A673 (cell line): ENCODE results near the gene ARHGEF7.

Experiments
- EZH2 ChIP-seq: fragments of 200-600 bp; sonication (generic); IDR thresholded peaks from 2 replicates; pipeline ENCODE4 v1.6.1; 2017; ENCODE audit warnings: borderline replicate concordance, low read depth, mild to moderate bottlenecking, mixed read lengths, antibody characterized with exemption, low read length; ENCODE audit not compliant: poor library complexity, severe bottlenecking
- TF ChIP-seq, protein P1 (sequence below): fragments of 300-800, 200-600 bp; sonication (generic); conservative IDR thresholded peaks from 2 replicates; pipeline ENCODE4 v1.5.1; 2017; ENCODE audit warnings: low read depth, mild to moderate bottlenecking, antibody characterized with exemption, low read length, moderate library complexity, mixed read lengths

DNA sequence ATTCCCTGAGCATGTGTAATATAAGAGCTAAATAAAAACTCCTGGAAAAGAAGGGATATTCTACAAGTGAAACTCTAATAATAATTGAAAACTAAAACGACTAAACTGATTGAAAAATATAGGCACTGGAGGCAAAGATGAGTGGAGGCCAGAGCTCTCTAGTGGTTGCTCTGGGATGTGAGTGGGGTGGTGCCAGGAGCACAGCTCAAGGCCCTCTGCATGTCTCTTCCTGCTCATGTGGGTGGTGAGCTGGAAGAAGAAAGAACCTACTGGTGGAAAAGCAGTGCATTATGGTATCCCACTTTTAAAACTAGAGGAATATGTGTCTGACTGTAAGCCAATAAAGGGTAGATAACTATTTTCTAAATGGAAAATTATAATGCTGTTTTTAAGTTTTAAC is 15.8 kb upstream of the ARHGEF7 start:
- TF ChIP-seq, protein P1, sequence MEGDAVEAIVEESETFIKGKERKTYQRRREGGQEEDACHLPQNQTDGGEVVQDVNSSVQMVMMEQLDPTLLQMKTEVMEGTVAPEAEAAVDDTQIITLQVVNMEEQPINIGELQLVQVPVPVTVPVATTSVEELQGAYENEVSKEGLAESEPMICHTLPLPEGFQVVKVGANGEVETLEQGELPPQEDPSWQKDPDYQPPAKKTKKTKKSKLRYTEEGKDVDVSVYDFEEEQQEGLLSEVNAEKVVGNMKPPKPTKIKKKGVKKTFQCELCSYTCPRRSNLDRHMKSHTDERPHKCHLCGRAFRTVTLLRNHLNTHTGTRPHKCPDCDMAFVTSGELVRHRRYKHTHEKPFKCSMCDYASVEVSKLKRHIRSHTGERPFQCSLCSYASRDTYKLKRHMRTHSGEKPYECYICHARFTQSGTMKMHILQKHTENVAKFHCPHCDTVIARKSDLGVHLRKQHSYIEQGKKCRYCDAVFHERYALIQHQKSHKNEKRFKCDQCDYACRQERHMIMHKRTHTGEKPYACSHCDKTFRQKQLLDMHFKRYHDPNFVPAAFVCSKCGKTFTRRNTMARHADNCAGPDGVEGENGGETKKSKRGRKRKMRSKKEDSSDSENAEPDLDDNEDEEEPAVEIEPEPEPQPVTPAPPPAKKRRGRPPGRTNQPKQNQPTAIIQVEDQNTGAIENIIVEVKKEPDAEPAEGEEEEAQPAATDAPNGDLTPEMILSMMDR = no peak
- TF ChIP-seq EZH2 = no peak
